GM21717 (cell line): ENCODE data around the gene ENPP1.

ENCODE experiments used
- ATAC-seq: cut with Tn5 transposase; IDR thresholded peaks from one replicate; pipeline ENCODE4 v1.9.1; 2021; ENCODE audit warnings: mild to moderate bottlenecking, moderate library complexity; ENCODE audit not compliant: unreplicated experiment

The ENPP1 gene

GRCh38 chr6:131807644-131808459, at the start of gene ENPP1:
Gene ENPP1 (plus strand): TSS chr6:131808020. CDS start chr6:131808036, 16 bp downstream.
- peak; percentile 61 for ATAC-seq

GRCh38 chr6:131758920-131759319, 48.9 kb upstream of the ENPP1 start:
- no peak for ATAC-seq

GRCh38 chr6:131761060-131761761, 46.6 kb upstream of the ENPP1 start:
- no peak for ATAC-seq

- no peak for ATAC-seq
Observed at GRCh38 chr6:131761762-131762067, 46.1 kb upstream of the ENPP1 start.

GRCh38 chr6:131762984-131763383, 44.8 kb upstream of the ENPP1 start:
- no peak for ATAC-seq

- ATAC-seq, result no peak
Observed at GRCh38 chr6:131763749-131764148, 44.1 kb upstream of the ENPP1 start.

GRCh38 chr6:131764350-131764749, 43.5 kb upstream of the ENPP1 start:
- ATAC-seq, result no peak

GRCh38 chr6:131765081-131765803, 42.6 kb upstream of the ENPP1 start:
- ATAC-seq, result no peak

GRCh38 chr6:131765804-131766135, 42.0 kb upstream of the ENPP1 start:
- ATAC-seq, result no peak

- ATAC-seq, result no peak
Observed at GRCh38 chr6:131766631-131767030, 41.2 kb upstream of the ENPP1 start.

GRCh38 chr6:131768964-131769363, 38.9 kb upstream of the ENPP1 start:
- ATAC-seq, result no peak

GRCh38 chr6:131769385-131770141, 38.3 kb upstream of the ENPP1 start:
- no peak for ATAC-seq

- ATAC-seq, result no peak
Observed at GRCh38 chr6:131770776-131771175, 37.0 kb upstream of the ENPP1 start.

GRCh38 chr6:131773284-131773950, 34.4 kb upstream of the ENPP1 start:
- ATAC-seq, result no peak

GRCh38 chr6:131775886-131776285, 31.9 kb upstream of the ENPP1 start:
- ATAC-seq, result no peak

GRCh38 chr6:131776985-131777384, 30.8 kb upstream of the ENPP1 start:
- ATAC-seq, result no peak

GRCh38 chr6:131778169-131778568, 29.7 kb upstream of the ENPP1 start:
- ATAC-seq, result no peak

- ATAC-seq, result no peak
Observed at GRCh38 chr6:131779304-131779703, 28.5 kb upstream of the ENPP1 start.

- no peak for ATAC-seq
Observed at GRCh38 chr6:131780600-131780999, 27.2 kb upstream of the ENPP1 start.

- ATAC-seq, result no peak
Observed at GRCh38 chr6:131781687-131782086, 26.1 kb upstream of the ENPP1 start.

- ATAC-seq, result no peak
Observed at GRCh38 chr6:131782764-131783163, 25.1 kb upstream of the ENPP1 start.
